ENCODE results near the gene TGM6. TPM values are rescaled to one million over a fixed set of nuclear protein-coding genes. Genes with fewer than 3 reads are reported as not detected.

The TGM6 gene
- polyA plus RNA-seq, 3 donors: not detected

DNA sequence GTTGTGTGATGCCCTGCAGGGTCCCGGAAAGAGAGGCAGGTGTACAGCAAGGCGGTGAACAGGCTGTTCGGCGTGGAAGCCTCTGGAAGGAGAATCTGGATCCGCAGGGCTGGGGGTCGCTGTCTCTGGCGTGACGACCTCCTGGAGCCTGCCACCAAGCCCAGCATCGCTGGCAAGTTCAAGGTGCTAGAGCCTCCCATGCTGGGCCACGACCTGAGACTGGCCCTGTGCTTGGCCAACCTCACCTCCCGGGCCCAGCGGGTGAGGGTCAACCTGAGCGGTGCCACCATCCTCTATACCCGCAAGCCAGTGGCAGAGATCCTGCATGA is 36.5 kb downstream of the TGM6 start:
- Mint-ChIP-seq H3K27me3 (ENCODE audit: low read depth in 3 of 3) (peaks cover 10 to 31% (median 19%) of the 10 kb centered on the region in 3 donors), H3K36me3 (no peaks in the 10 kb centered on the region), H3K4me3 (no peak overlapping the region), H3K27ac (no peak overlapping the region), H3K9me3 (peaks cover 0 to 3% (median 0%) of the 10 kb centered on the region in 7 donors), H3K4me1 (no peaks in the 10 kb centered on the region)
- no peak overlapping the region for H3K4me3 ChIP-seq (replicated peaks in 1 of 3; ENCODE audit: low read depth in 2 of 3, low read length in 3 of 3)
- DNase-seq: no peak
- no peak overlapping the region for H3K4me2 ChIP-seq (replicated peaks; ENCODE audit: extremely low read depth, low read length, poor library complexity, severe bottlenecking)
- H3K27ac ChIP-seq (ENCODE audit: low read depth in 1 of 2, low read length in 2 of 2): no peak overlapping the region
- 93% methylated on average over 14 of the region's 14 CpGs for WGBS (ENCODE audit: insufficient coverage)
- H4K20me1 ChIP-seq (ENCODE audit: insufficient read depth, low read length): no peaks in the 10 kb centered on the region
- no peaks in the 10 kb centered on the region for H3K9me3 ChIP-seq (replicated peaks in 1 of 2; ENCODE audit: control insufficient read depth in 1 of 2, insufficient read depth in 1 of 2, low read length in 2 of 2)
- intact Hi-C loops (cut with micrococcal nuclease): no loop called here
- H3K4me1 ChIP-seq (ENCODE audit: control insufficient read depth in 1 of 2, insufficient read depth in 2 of 2, low read length in 2 of 2): no peaks in the 10 kb centered on the region
- TF ChIP-seq, protein P1, sequence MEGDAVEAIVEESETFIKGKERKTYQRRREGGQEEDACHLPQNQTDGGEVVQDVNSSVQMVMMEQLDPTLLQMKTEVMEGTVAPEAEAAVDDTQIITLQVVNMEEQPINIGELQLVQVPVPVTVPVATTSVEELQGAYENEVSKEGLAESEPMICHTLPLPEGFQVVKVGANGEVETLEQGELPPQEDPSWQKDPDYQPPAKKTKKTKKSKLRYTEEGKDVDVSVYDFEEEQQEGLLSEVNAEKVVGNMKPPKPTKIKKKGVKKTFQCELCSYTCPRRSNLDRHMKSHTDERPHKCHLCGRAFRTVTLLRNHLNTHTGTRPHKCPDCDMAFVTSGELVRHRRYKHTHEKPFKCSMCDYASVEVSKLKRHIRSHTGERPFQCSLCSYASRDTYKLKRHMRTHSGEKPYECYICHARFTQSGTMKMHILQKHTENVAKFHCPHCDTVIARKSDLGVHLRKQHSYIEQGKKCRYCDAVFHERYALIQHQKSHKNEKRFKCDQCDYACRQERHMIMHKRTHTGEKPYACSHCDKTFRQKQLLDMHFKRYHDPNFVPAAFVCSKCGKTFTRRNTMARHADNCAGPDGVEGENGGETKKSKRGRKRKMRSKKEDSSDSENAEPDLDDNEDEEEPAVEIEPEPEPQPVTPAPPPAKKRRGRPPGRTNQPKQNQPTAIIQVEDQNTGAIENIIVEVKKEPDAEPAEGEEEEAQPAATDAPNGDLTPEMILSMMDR (IDR thresholded peaks at IDR 0.05): no peak
- H3K27me3 ChIP-seq (ENCODE audit: control insufficient read depth in 2 of 2, insufficient read depth in 2 of 2, low read length in 2 of 2): peaks cover 5 to 16% of the 10 kb centered on the region in 2 donors
- no peak overlapping the region for H3K9ac ChIP-seq (ENCODE audit: insufficient read depth, low read length, poor library complexity, severe bottlenecking)
- no peak overlapping the region for H2AFZ ChIP-seq (ENCODE audit: insufficient read depth, low read depth, low read length, poor library complexity, severe bottlenecking)
- H3K79me2 ChIP-seq (ENCODE audit: insufficient read depth, low read length): no peaks in the 10 kb centered on the region
- no peaks in the 10 kb centered on the region for H3K36me3 ChIP-seq (replicated peaks in 1 of 2; ENCODE audit: control insufficient read depth in 1 of 2, insufficient read depth in 2 of 2, low read length in 2 of 2)

DNA sequence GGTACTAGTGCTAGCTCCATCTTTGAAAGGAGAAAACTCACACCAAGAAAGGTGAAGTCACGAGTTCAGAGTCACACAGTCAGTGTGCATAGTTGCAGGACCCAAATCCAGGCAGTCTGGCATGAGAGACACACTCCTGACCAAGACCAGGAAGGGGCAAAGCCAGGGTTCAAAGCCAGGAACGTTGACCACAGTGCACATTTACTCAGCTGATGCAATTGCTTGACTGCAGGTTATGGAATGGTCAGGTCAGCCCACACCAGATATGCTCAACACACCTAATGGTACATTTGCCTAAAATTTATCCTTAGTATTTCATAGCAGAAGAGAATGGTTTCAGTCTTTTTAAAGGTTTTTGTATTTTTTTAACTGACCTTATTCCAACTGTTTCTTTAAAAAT is 37.7 kb downstream of the TGM6 start:
- Mint-ChIP-seq H3K9me3 (peaks cover 0 to 3% (median 0%) of the 10 kb centered on the region in 7 donors), H3K27ac (no peak overlapping the region), H3K27me3 (ENCODE audit: low read depth in 3 of 3) (peaks cover 5 to 29% (median 15%) of the 10 kb centered on the region in 3 donors), H3K4me3 (no peak overlapping the region), H3K36me3 (no peaks in the 10 kb centered on the region), H3K4me1 (no peaks in the 10 kb centered on the region)
- Histone ChIP-seq H3K9me3 (replicated peaks in 1 of 2; ENCODE audit: control insufficient read depth in 1 of 2, insufficient read depth in 1 of 2, low read length in 2 of 2) (no peaks in the 10 kb centered on the region), H3K27me3 (ENCODE audit: control insufficient read depth in 2 of 2, insufficient read depth in 2 of 2, low read length in 2 of 2) (peaks cover 2 to 8% of the 10 kb centered on the region in 2 donors), H3K4me2 (replicated peaks; ENCODE audit: extremely low read depth, low read length, poor library complexity, severe bottlenecking) (no peak overlapping the region), H4K20me1 (ENCODE audit: insufficient read depth, low read length) (no peaks in the 10 kb centered on the region), H3K4me3 (replicated peaks in 1 of 3; ENCODE audit: low read depth in 2 of 3, low read length in 3 of 3) (no peak overlapping the region), H3K79me2 (ENCODE audit: insufficient read depth, low read length) (no peaks in the 10 kb centered on the region), H2AFZ (ENCODE audit: insufficient read depth, low read depth, low read length, poor library complexity, severe bottlenecking) (no peak overlapping the region), H3K27ac (ENCODE audit: low read depth in 1 of 2, low read length in 2 of 2) (no peak overlapping the region), H3K9ac (ENCODE audit: insufficient read depth, low read length, poor library complexity, severe bottlenecking) (no peak overlapping the region), H3K4me1 (ENCODE audit: control insufficient read depth in 1 of 2, insufficient read depth in 2 of 2, low read length in 2 of 2) (no peaks in the 10 kb centered on the region), H3K36me3 (replicated peaks in 1 of 2; ENCODE audit: control insufficient read depth in 1 of 2, insufficient read depth in 2 of 2, low read length in 2 of 2) (no peaks in the 10 kb centered on the region)
- TF ChIP-seq, protein P1 (IDR thresholded peaks at IDR 0.05): no peak
- no peak for DNase-seq
- intact Hi-C loops (cut with micrococcal nuclease): no loop called here
- WGBS (ENCODE audit: insufficient coverage): 71% methylated on average over 2 of the region's 2 CpGs
